ENCODE measurements around the gene BMS1. TPM values are rescaled to one million over a fixed set of nuclear protein-coding genes. Genes with fewer than 3 reads are reported as not detected.

BMS1 gene
- total and polyA plus RNA-seq, 8 donors: 1.8 to 33.9 (median 6.7) TPM

GRCh38 chr10:42769173-42769572 is 13.4 kb upstream of the BMS1 start:
- intact Hi-C loops (cut with DNase I; ENCODE audit: low total_unique reads): no loop called here
- Histone ChIP-seq H3K4me3 (no peak overlapping the region), H3K27me3 (peaks cover 0 to 18% (median 0%) of the 10 kb centered on the region in 3 donors), H3K36me3 (no peaks in the 10 kb centered on the region), H3K27ac (no peak overlapping the region), H3K4me1 (no peaks in the 10 kb centered on the region), H3K9me3 (peaks cover 0 to 21% (median 7%) of the 10 kb centered on the region in 4 donors)
- 72 to 88% (median 84%) methylated on average over 9 to 10 of the region's 10 CpGs for WGBS, 5 donors
- DNase-seq: no peak
- TF ChIP-seq POLR2AphosphoS5 (IDR thresholded peaks at IDR 0.05): no peak
- TF ChIP-seq CTCF (IDR thresholded peaks at IDR 0.05): no peak
- no peak for TF ChIP-seq POLR2A (IDR thresholded peaks at IDR 0.05)
- no peak for TF ChIP-seq EP300 (IDR thresholded peaks at IDR 0.05)

- WGBS, 5 donors: 78 to 84% (median 81%) methylated on average over 12 of the region's 12 CpGs
- Histone ChIP-seq H3K36me3 (no peaks in the 10 kb centered on the region), H3K9me3 (peaks cover 0 to 21% (median 7%) of the 10 kb centered on the region in 4 donors), H3K27ac (no peak overlapping the region), H3K4me1 (no peaks in the 10 kb centered on the region), H3K27me3 (peaks cover 0 to 16% (median 0%) of the 10 kb centered on the region in 3 donors), H3K4me3 (no peak overlapping the region)
- TF ChIP-seq POLR2AphosphoS5 (IDR thresholded peaks at IDR 0.05): no peak
- TF ChIP-seq POLR2A (IDR thresholded peaks at IDR 0.05): no peak
- TF ChIP-seq EP300 (IDR thresholded peaks at IDR 0.05): no peak
- TF ChIP-seq CTCF (IDR thresholded peaks at IDR 0.05): no peak
- intact Hi-C loops (cut with DNase I; ENCODE audit: low total_unique reads): no loop called here
- no peak for DNase-seq
Measured at GRCh38 chr10:42769673-42770072, 12.9 kb upstream of the BMS1 start.

GRCh38 chr10:42776681-42777080 is 5.9 kb upstream of the BMS1 start:
- peaks cover 0 to 3% (median 1%) of the 10 kb centered on the region in 4 donors for H3K4me1 ChIP-seq
- 29 to 64% (median 60%) methylated on average over 1 of the region's 1 CpG for WGBS, 5 donors

GRCh38 chr10:42780456-42780855 is 2.1 kb upstream of the BMS1 start:
- no peak for DNase-seq
- Histone ChIP-seq H3K27me3 (peaks cover 0 to 17% (median 0%) of the 10 kb centered on the region in 3 donors), H3K27ac (no peak overlapping the region), H3K4me3 (no peak overlapping the region), H3K36me3 (peaks cover 9 to 14% (median 12%) of the 10 kb centered on the region in 4 donors), H3K4me1 (peaks cover 0 to 26% (median 16%) of the 10 kb centered on the region in 4 donors), H3K9me3 (no peaks in the 10 kb centered on the region)
- TF ChIP-seq POLR2A (IDR thresholded peaks at IDR 0.05) (no peak), CTCF (IDR thresholded peaks at IDR 0.05) (no peak), EP300 (IDR thresholded peaks at IDR 0.05) (no peak), POLR2AphosphoS5 (IDR thresholded peaks at IDR 0.05) (no peak)
- intact Hi-C loops (cut with DNase I; ENCODE audit: low total_unique reads): no loop called here
- WGBS, 5 donors: 85 to 92% (median 88%) methylated on average over 4 of the region's 4 CpGs

More at GRCh38 chr10:42776681-42777080, 5.9 kb upstream of the BMS1 start:
- intact Hi-C loops (cut with DNase I; ENCODE audit: low total_unique reads): no loop called here
- no peak overlapping the region for H3K27ac ChIP-seq
- no peak for TF ChIP-seq CTCF (IDR thresholded peaks at IDR 0.05)
- H3K27me3 ChIP-seq: peaks cover 0 to 32% (median 0%) of the 10 kb centered on the region in 3 donors
- peaks cover 0 to 9% (median 6%) of the 10 kb centered on the region in 4 donors for H3K9me3 ChIP-seq
- H3K4me3 ChIP-seq: no peak overlapping the region
- no peak for DNase-seq
- H3K36me3 ChIP-seq: no peaks in the 10 kb centered on the region

All from stomach (tissue), 9 donors.